Measurements from ENCODE around the gene ING1.
"Not testable (repeated sequence)": the region's sequence is repeated elsewhere in the genome, so short reads cannot be mapped to it uniquely, and the experiment has no call there.

ING1 gene

DNA sequence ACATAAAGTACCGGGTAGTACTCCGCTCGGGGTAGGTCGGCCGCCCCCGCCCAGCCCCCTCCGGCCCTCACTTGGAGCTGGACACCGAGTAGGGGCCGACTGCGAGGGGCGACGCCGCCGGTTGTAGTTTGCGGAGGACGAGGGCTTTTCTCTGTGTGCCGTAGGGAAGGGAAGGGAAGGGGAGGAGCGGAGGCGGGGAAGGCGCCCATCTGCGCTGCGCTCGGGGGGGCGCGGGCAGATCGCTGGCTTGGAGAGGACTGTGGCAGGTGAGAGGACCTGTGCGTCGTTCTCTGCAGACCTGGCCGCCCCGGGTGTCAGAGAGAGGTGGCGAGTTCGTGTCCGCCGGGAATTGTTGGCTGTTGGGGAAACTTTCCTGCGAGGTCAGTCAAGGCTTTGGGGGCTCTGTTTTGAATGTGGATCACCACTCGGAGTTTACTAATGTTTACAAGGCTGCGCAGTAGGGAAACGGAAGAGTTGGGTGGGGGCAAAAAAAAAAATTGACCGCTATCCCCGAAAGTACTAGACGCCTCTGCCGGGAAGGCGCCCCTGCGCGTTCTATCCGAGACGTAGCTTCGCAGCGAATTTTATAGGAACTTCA lies 1.4 kb downstream of the ING1 start:
- in situ Hi-C loops (cut with MboI; ENCODE audit: low sequenced_read_pairs): no loop called here

DNA sequence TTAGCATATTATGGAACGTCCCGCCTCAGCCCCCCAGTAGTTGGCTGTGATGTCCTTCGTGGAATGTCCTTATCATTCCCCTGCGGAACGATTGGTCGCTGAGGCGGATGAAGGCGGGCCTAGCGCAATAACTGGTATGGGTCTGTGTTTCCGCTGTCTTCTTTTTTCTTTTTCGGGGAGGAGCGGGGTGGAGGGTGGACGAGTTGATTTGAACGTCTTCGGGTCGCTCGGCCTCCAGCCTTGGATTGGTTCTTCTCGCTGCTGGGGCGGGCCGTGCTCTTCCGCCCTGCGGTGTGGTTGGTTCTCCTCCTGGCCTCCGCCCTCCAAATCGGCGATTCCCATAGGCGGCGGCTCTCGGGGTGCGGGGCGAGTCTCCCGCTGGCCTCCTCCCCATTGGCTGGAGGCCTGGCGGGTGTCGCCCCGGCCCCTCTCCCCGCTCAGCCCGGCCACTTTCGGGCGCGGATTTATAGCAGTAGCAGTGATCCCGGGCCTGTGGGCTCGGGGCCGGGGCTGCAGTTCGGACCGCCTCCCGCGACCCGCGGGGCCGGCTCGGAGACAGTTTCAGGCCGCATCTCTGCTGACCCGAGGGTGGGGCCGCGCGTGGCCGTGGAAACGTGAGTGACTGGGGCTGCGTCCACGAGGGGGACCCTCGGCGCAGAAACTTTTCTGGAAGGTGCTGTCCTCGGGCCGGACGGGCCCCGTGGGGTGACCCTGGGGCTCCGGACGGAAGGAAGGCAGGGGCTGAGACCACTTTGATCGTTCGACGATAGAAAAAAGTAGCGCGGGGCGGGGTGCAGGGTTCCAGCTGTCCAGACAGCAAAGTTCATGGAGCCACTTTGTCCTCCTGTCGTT lies 2.1 kb downstream of the ING1 start:
- in situ Hi-C loops (cut with MboI; ENCODE audit: low sequenced_read_pairs): no loop called here

DNA sequence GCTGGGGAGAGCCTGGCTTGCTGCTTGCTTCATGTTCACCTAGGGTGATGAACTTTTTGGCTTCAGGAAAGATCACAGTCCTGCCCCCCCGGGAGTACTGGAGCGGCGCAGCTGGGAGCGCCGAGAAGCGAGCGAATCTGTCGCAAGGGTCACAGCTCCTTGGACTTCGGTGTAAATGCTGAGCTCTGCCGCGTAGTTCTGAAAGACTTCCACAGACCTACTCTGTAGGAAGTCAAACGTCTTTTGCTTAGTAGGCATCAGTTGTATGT lies 2.7 kb downstream of the ING1 start:
- in situ Hi-C loops (cut with MboI; ENCODE audit: low sequenced_read_pairs): no loop called here

DNA sequence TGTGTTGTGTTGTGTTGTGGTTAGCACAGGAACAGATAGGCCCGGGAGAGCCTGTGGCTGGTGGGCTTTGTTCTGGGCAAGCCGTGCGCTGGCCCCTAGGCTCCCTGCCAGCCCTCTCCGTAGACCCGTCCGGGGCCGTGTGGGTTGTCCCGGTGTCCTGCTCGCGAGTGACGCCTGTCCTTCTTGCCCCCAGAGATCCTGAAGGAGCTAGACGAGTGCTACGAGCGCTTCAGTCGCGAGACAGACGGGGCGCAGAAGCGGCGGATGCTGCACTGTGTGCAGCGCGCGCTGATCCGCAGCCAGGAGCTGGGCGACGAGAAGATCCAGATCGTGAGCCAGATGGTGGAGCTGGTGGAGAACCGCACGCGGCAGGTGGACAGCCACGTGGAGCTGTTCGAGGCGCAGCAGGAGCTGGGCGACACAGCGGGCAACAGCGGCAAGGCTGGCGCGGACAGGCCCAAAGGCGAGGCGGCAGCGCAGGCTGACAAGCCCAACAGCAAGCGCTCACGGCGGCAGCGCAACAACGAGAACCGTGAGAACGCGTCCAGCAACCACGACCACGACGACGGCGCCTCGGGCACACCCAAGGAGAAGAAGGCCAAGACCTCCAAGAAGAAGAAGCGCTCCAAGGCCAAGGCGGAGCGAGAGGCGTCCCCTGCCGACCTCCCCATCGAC lies 5.7 kb downstream of the ING1 start:
- in situ Hi-C loops (cut with MboI; ENCODE audit: low sequenced_read_pairs): no loop called here

DNA sequence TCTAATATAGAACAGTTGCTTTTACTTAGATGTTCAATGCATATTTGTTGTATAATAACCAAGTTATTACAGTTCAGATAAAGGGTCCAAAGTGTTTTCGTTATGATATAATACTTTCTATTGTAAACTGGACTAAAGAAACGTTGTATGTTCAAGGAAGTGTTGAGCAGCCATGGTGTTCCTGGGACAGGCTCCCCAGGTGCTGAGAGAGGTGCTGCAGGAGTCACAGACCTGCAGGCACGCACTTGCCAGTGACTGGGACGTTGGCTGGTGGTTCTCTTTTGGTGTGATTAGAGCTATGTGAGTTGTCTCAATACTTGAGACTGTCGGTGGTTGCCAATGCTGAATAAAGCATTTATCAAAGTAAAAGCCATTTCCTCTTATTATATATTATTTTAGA lies 9.5 kb downstream of the ING1 start:
- in situ Hi-C loops (cut with MboI; ENCODE audit: low sequenced_read_pairs): no loop called here

DNA sequence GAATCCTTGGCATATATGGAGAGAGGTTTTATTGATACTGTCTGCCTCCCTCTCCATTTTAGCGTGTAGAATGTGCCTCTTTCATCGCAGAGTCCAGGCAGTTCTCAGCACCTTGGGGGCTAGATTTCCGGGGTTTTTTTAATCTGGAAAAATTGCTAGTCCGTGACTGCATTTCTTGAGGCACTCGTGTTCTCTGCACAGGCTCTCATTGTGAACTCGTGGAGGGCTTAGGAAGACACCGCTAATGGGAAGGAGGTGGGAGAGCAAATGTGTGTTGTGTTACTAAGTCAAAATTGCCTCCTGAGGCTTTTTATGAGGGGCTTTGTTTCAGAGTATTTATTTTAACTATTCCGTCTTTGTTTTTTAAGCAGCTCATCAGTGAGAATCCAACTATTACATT lies 10.1 kb downstream of the ING1 start:
- in situ Hi-C loops (cut with MboI; ENCODE audit: low sequenced_read_pairs): no loop called here

DNA sequence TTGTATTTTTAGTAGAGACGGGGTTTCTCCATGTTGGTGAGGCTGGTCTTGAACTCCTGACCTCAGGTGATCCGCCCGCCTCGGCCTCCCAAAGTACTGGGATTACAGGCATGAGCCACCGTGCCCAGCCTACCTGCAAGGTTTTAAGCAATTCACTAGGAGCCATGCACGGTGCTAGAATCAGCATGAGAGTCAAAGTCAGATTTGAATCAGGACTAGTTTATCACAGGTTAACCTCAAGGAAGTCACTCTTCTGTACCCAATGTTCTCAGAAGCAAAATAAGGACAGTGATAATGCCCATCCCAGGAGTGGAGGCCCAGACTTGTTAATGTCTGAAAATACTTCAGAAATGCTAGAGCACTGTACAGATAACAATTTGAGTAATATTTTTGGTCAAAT lies 12.7 kb downstream of the ING1 start:
- in situ Hi-C loops (cut with MboI; ENCODE audit: low sequenced_read_pairs): not testable (repeated sequence)

DNA sequence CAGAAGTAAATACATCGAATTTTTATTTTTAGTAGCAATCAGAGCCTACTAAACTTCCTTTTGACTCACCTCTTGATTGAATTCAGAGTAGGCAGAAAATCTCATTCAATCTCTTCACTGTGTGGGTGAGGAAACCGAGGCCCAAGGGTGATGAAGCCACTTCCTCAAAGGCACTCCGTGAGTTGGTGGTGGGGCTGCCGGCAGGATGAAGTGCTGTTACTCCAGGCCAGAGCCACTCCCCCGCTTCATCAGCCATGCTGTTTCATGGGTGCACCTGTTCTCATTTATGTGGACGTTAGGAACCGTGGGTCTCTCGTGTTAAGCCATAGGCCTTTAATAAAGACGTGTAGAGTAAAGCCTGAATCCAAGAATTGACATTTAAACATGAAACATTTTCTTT lies 13.2 kb downstream of the ING1 start:
- in situ Hi-C loops (cut with MboI; ENCODE audit: low sequenced_read_pairs): no loop called here

DNA sequence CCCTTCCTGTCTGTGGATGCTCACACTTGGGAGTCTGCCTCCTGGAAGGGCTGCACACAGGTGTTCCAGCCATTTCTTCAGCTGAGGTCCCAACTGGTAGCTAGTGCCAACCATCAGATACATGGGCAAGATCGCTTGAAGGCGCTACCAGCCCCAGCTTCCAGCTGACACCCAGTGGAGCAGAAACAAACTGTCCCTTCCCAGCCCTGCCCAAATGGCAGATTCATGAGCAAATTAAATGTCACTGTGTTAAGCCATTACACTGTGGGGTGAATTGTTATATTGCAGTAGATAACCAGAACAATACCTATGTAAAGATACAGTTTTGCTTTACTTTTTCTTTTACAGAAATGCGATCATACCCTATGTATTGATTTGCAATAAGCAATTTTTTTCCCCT lies 17.6 kb downstream of the ING1 start:
- in situ Hi-C loops (cut with MboI; ENCODE audit: low sequenced_read_pairs): no loop called here

DNA sequence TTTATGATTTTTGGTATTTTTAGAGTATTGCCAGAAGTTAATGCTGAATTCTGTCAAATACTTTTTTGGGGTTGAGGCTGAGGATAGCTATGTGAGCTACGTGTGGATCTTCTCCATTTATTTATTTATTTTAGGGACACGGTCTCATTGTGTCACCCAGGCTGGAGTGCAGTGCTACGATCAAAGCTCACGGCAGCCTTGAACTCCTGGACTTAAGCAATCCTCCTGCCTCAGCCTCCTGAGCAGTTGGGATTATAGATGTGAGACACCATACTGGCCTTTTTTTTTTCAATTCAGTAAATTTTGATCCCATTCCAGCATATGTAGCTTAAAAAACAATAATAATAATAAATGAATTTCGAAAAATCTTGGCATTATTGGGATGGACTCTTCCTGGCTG lies 21.1 kb downstream of the ING1 start:
- in situ Hi-C loops (cut with MboI; ENCODE audit: low sequenced_read_pairs): no loop called here

DNA sequence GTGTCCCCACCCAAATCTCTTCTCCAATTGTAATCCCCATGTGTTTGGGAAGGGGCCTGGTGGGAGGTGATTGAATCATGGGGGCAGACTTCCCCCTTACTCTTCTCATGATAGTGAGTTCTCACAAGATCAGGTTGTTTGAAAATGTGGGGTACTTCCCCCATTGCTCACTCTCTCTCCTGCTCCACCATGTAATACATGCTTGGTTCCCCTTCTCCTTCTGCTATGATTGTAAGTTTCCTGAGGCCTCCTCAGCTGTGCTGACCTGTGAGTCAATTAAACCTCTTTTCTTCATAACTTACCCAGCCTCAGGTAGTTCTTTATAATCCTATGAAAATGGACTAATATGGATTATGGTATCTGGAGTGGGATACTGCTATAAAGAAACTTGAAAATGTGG lies 24.1 kb downstream of the ING1 start:
- in situ Hi-C loops (cut with MboI; ENCODE audit: low sequenced_read_pairs): no loop called here

DNA sequence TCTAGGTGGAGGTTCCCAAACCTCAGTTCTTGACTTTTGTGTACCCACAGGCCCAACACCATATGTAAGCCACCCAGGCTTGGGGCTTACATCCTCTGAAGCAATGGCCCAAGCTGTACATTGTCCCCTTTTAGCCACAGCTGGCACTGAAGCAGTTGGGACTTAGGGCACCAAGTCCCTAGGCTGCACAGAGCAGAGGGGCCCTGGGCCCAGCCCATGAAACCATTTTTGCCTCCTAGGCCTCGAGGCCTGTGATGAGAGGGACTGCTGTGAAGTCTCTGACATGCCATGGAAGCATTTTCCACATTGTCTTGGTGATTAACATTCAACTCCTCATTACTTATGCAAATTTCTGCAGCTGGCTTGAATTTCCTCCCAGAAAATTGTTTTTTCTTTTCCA lies 30.2 kb downstream of the ING1 start:
- in situ Hi-C loops (cut with MboI; ENCODE audit: low sequenced_read_pairs): no loop called here

DNA sequence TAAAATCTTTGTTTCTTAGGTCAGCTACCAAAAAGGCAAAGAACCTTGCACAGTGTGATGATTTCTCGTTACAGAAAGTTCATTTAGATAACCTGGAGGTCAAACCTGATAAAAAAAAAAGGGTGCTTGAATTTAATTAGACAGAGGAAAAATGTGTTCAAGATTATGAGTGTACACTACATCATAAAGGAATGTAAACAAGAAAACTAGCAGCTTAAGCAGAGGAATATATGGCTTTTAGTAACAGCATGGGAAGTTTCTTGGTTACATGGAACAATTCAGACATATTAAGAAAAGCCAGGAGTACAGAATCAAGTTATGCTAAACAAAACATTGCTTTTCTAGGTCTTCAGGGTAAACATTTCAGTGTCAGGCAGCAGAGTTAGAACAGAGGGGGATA lies 32.9 kb downstream of the ING1 start:
- in situ Hi-C loops (cut with MboI; ENCODE audit: low sequenced_read_pairs): no loop called here

DNA sequence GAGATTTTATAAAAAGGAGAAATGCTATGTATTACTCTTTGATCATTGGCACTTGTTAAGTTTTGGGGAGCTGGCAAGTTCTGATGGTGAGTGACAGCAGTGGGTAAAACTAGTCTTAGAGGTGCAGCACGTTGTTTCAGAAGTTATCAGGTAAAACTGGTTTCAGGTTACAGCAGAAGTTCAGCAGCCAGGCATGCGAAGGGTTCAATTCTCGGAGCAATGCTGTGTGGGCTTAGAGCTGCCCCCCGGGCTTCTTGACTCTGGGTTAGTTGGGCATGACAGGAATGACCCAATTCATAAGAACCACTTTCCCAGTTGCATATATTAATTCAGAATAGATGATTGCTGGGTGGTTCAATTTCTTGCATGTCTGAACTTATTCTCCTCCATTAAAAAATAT lies 34.8 kb downstream of the ING1 start:
- in situ Hi-C loops (cut with MboI; ENCODE audit: low sequenced_read_pairs): no loop called here

DNA sequence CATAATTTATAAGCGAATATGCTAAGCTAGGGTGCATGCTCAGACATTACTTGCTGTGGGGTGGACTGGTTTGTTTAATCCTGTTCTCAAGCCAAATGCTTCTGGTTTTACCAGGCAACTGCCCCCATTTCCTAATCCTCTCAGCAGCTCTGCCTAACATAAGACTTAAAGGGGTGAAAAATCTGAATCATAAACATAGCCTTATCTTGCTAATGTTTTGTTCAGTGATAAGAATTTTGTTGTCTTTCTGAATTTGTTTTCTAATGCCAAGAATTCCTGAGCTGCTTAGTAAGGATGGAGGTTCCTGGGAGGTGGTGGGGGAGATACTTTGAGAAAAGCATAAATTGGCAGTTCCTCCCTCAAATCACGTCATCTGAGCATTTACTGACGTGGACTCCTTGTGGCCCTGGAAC lies 42.7 kb downstream of the ING1 start:
- in situ Hi-C loops (cut with MboI; ENCODE audit: low sequenced_read_pairs): no loop called here

DNA sequence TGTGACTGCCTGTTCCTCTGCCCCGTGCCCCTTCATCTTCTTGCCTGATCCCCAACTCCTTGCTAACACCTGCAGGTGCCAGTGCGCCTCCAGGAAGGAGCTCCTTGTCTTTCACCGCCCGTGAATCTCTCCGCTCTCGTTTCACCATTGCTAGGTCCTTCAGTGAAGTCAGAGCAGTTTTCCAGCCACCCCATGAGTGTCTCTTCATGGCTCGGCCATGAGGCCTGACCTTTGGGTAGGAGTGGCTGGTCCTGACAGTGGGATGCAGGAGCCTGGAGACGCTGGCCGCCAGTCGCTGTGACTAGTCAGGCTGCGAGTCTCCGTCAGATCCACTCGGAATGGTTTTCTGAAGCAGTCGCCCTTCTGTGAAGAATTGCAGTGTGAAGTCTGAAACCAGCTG lies 43.8 kb downstream of the ING1 start:
- in situ Hi-C loops (cut with MboI; ENCODE audit: low sequenced_read_pairs): no loop called here

DNA sequence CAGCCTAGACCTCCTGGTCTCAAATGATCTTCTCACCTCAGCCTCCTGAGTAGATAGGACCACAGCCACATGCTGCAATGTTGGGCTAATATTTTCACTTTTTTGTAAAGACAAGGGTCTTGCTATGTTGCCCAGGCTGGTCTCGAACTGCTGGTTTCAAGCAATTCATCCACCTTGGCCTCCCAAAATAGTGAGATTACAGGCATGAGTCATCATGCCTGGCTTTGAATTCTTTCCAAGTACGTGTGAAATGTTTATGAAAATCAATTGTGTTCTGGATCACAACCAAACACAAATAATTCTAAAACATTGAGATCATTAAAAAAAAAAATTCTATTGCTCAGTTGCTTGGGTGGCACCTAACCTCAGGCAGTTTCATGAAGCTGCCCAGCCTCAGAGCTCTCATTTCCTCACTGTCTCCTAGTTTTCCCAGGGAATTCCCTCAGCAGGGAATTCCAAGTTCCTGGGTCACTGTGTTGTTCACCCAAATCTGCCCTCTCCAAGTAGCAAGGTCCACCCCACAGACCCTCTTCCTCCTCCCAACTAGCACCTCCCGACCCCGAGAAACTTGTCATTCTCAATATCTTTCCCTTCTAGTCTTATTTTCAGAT lies 44.8 kb downstream of the ING1 start:
- in situ Hi-C loops (cut with MboI; ENCODE audit: low sequenced_read_pairs): no loop called here

DNA sequence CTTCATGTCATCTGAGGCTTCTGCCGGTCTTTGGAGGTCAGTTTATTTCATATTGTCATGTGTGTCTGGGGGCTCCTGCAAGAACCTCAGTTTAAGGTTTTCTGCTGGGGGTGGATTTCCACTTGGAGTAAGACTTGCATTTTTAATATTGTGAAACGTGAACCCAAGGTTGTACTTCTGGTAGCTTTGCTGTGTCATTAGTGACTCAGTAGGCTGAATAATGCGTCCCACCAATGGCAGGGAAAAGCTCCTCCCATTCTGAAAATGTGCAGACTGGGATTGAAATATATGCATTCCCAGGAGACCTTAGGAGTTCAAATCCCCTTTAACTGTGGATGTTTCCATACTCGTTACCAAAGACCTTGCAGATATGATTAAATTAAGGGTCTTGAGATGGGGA lies 46.2 kb downstream of the ING1 start:
- in situ Hi-C loops (cut with MboI; ENCODE audit: low sequenced_read_pairs): no loop called here

DNA sequence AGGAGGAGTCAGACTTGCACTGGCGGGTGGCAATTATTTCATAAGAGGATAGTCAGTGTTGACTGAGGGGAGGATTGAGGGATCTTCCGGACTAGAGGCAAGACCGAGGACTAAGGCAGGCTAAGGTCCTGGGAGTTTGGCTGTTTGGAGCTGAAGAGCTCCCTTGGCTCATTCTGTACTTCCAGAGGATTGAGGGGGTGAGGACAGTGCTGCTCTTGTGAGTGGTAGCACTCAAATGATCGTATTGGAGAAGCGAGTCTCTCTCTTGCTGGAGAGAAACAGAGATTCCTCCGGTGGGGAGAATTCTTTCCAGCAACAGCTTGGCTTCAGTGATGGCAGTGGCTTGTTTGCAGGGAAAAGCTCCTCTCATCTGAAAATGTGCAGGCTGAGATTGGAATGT lies 47.1 kb downstream of the ING1 start:
- in situ Hi-C loops (cut with MboI; ENCODE audit: low sequenced_read_pairs): no loop called here

DNA sequence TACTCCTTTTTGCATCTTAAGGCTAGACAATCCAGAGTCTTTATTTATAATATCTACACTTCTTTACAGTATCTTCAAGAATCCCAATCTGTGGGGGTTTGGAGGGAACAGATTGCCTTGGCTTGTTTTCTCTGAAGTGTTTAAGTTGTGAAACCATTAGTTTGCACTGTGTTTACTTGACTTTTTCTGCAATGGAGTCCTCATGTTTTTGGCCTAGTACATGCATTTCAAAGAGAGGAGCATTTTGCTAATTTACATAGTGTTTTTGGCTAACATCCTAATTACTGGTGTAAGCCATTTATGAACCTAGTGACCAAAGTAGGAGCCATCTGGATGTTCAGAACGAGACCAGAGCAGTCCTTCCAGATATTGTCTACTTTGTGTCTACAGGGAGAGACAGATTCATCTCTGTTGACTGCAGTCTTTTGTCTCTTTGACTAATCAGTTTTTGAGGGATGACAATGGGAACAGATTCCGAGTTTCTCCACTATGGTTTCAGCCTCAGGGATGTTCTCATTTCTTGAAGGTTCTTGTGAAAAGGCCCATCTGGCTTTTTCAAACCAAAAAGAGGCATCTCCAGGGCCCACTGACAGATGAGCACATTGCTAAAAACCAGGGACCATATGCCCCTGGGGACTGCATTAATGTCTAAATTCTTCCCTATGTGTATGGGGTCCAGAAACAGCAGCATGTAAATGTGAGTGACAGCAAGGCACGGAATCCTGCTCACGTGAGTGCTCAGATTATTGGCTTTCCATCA lies 53.4 kb downstream of the ING1 start:
- in situ Hi-C loops (cut with MboI; ENCODE audit: low sequenced_read_pairs): no loop called here

DNA sequence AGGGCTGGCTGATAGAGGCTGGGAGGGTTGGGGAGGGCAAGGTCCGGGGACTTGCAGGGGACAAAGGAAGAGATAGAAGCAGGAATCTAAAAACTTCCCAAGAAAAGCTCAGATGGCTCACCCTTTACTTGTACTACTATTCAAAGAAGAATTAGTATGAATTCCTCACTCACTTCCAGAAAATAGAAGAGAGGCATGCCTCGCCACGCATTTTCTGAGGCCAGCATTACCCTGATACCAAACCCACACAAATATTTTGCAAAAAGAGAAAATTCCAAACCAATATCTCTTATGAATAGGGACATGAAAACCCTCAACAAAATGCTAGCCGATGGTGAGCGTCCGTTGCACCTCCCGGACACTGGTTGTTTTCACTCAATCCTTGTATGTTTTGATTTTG lies 54.0 kb downstream of the ING1 start:
- in situ Hi-C loops (cut with MboI; ENCODE audit: low sequenced_read_pairs): no loop called here

Measured in hTERT RPE-1 (cell line).